Epidermal melanocyte (primary cell): ENCODE data around the gene ITGB1BP1.

ENCODE experiments used
- DNase-seq: peaks from one replicate; pipeline ENCODE4 v3.0.0; 2011; ENCODE audit warnings: low spot score; ENCODE audit not compliant: insufficient read length

Gene ITGB1BP1, protein sequence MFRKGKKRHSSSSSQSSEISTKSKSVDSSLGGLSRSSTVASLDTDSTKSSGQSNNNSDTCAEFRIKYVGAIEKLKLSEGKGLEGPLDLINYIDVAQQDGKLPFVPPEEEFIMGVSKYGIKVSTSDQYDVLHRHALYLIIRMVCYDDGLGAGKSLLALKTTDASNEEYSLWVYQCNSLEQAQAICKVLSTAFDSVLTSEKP

GRCh38 chr2:9423100-9423921, at the start of gene ITGB1BP1, which contains the start of gene CPSF3:
Gene ITGB1BP1 (minus strand): TSS chr2:9423528. CDS start chr2:9418697, 4,831 bp downstream.
Gene CPSF3 (plus strand): TSS chr2:9423654. CDS start chr2:9423774, 120 bp downstream.
- peak; percentile 98 for DNase-seq

DNA sequence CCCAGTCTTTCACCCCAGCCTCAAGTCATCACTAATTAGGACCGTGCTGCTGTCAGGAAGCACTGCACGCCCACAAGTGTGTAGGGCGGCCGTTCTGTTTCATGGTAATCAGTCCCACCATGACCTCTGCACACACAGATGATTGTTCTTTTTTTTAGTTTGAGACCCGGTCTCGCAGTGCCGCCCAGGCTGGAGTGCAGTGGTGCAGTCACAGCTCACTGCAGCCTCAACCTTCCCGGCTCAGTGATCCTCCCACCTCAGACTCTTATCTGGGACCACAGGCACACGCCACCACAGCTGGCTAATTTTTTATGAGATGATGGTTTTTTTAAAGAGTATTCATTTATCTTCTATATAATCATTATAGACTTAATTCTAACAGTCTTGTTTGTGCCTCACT, 49.2 kb upstream of the ITGB1BP1 start:
- DNase-seq, result no peak

- DNase-seq, result no peak
These were observed 47.9 kb upstream of the ITGB1BP1 start for GRCh38 chr2:9471206-9471605.

- no peak for DNase-seq
These were observed 44.4 kb upstream of the ITGB1BP1 start for GRCh38 chr2:9467687-9468086.

DNA sequence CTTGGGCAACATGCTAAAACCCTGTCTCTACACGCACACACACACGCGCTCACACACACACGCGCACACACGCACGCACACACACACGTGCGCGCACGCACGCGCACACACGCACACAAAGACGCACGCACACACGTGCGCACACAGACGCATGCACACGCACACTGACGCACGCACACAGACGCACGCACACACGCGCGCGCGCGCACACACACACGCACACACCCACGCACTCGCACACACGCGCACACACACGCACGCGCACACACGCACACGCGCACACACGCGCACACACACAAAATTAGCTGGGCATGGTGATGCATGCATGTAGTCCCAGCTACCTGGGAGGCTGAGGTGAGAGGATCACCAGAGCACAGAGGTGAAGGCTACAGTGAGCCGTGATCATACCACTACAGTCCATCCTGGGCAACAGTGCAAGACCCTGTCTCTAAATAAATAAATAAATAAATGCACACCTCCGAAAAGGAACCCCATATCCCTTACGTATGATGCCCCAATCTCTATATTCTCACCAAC, 42.9 kb upstream of the ITGB1BP1 start:
- DNase-seq, result no peak

- no peak for DNase-seq
These were observed 41.8 kb upstream of the ITGB1BP1 start for GRCh38 chr2:9465170-9465569.

GRCh38 chr2:9463698-9464034, 40.3 kb upstream of the ITGB1BP1 start:
- no peak for DNase-seq

DNA sequence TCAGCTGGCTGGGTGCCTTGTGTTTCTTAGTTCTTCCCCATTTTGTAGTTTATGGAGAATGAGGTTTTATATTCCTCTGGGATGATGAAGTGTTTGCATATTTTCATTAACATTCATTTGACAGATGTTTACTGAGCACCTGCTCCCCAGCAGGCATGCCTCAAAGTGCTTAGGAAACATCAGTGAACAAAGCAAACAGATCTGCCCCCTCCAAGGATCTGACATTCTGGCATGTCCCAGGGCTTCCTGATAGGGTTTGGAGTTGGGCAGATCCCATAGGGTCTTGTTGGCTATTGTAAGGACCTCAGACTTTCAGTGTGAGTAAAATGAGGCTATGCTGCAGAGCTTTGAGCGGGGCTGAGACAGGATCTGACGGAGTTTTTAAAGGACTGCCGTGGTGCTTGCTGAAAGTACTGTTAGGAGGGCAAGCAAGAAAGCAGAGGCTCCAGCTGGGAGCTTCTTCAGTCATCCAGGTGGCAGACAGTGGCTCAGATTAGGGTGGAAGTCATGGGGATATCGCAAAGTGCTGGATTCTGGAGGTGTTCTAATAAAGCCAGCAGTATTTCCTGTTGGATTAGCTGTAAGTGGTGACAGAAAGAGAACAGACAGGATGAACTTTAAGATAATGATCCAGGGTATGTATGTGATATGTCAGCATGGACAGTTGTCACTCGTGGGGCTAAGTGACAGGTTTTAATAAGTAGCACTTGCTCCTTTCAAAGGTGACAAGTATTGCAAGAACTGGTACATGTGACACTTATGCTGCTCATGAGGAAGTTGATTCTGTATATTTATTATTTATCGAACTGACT, 39.8 kb upstream of the ITGB1BP1 start:
- DNase-seq, result no peak

GRCh38 chr2:9462313-9462712, 39.0 kb upstream of the ITGB1BP1 start:
- no peak for DNase-seq

DNA sequence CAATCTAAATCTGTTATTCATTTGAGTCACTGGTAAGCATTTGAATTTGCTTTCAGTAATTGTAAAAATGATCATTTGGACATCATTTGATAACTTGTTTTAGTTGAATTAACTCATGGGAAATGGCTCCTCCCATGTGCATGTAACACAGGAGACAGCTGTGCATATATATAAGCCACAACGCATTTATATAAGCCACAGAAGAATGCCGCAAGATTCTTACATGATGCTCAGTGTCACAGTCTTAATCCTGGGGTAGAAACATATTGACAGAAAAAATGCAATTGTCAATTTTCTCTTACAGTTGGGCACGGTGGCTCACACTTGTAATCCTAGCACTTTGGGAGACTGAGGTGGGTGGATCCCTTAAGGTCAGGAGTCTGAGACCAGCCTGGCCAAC, 37.8 kb upstream of the ITGB1BP1 start:
- no peak for DNase-seq

GRCh38 chr2:9460441-9461017, 37.2 kb upstream of the ITGB1BP1 start:
- peak; percentile 73 for DNase-seq

DNA sequence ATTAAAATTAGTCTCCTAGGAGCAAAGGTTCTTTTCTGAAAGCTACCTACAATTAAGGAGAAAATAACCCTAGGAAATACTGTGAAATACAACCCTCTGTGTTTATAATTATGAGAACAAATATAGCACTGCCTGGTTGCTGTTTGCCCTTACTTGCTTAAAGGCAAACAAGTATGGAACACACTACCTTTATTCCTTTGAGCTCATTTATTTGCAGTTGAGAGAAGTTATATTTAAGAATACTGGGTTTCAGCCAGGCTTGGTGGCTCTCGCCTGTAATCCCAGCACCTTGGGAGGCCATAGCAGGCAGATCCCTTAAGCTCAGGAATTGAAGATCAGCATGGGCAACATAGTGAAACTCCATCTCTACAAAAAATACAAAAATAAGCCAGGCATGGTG, 27.9 kb upstream of the ITGB1BP1 start:
- no peak for DNase-seq

GRCh38 chr2:9445089-9445488, 21.8 kb upstream of the ITGB1BP1 start:
- no peak for DNase-seq

DNA sequence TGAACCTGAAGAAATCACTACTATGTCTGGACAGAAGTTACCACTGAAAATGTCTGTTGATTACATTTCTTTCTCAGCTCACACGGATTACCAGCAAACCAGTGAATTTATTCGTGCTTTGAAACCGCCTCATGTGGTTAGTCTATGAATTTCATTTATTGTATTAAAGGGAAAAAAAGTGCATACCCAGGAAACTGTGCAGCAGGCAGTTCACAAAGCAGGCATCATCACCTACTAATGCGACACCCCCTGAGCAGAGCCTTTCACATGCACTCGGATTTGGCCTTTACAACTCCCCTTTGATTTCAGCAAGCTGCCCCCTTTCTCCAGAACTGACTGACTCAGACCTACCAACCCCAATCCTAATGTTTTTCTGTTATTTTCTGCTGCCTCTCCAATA, 20.2 kb upstream of the ITGB1BP1 start:
- DNase-seq, result no peak

DNA sequence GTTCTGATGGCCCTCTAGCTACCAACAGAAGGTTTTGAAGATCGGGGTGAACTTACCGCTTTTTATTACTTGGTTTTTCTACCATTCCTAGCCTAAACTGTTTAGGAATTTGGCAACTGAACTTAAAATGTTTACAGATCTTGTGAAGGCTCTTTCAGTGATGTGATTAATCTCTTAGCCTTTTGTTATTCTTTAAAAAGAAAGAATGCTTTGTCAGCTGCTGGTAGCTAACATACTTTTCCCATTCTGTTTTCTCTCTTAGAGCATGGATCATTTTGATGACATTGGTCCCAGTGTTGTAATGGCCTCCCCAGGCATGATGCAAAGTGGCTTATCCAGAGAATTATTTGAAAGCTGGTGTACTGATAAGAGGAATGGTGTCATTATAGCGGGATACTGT, 18.2 kb upstream of the ITGB1BP1 start:
- DNase-seq, result no peak

DNA sequence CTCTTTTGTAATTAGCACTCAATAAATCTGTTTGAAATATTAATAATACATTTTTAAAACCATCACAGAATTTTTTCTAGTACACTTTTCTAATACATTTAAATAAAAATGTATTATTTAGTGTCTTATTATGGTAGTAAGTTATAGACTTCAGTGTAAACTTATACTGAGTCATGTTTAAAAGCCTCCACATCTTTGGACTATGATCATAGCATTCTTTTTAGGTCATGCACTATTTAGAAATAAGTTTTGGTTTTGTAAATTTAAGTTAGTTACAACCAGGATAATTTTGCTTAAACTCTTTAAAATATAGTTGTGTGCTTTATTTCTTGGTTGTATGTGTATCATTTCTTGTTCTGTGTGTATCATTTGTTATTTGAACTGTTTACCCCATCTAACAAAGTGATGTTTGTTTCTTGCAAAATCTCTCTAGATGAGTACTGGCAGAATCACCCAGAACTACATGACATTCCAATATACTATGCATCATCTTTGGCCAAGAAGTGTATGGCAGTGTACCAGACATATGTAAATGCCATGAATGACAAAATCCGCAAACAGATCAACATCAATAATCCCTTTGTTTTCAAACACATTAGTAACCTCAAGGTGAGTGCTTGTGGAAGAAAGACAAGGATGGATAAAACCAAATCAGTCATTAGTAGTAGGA, 16.9 kb upstream of the ITGB1BP1 start:
- no peak for DNase-seq

- DNase-seq, result no peak
These were observed 16.2 kb upstream of the ITGB1BP1 start for GRCh38 chr2:9439536-9439935.

DNA sequence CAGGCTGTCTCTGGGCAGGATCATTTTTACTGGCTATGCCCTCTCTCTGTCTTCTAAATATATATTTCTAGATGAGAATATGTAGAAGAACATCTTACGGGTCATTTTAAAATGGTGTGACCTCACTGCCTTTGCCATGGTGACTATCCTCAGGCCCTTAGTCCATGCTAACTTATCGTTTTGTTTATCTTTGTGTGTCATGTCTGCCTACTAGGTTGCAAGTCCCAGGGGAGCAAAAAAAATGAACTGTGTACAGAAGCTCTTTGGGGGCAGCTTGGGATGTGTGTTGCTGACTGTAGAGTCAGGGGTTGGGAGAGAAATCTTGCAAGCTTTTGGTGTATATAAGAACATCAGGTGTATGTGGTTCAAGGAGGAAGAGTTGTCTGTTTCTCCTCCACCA, 11.2 kb upstream of the ITGB1BP1 start:
- DNase-seq, result no peak

DNA sequence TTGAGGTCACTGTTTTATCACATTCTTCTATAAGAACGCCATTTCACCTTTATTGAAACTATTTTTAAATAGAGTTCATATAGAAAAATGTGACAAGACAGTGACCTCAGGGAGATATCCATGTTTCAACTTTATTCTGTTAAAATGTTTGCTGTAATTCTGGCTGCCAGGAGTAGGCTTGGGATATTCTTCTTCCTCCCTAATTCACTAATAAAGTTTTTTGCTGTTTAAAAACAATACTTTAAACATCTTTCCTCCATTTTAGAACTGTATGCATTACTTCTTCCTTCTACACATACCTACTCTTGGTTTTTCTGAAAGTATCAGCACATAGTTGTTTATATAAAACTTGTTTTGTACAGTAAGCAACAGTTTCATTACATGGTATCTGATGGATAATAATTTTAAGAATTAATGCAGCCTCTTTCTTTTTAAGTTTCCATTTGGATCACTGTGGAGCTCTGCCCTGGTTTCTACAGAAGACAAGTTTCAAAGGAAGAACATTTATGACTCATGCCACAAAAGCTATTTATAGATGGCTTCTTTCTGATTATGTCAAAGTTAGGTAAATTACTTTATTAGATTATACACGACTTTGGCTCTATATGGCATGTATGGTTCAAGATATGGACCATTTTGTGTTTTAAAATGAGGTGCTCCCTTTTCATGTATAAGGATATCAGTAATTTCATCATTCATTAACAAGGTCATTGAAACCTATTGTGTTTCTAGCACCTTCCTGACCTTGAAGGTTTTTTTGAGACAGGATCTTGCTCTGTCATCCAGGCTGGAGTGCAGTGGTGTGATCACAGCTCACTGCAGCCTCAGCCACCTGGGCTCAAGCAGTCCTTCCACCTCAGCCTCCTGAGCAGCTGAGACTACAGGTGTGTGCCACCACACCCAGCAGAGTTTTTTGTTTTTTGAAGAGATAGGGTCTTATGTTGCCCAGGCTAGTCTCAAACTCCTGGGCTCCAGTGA, 7.3 kb upstream of the ITGB1BP1 start:
- no peak for DNase-seq
